ENCODE results near the gene EYS. TPM values are rescaled to one million over a fixed set of nuclear protein-coding genes. Genes with fewer than 3 reads are reported as not detected.

Gene EYS
- total RNA-seq, 4 donors from 2014 or later, result under 0.01 TPM; not detected in 3

DNA sequence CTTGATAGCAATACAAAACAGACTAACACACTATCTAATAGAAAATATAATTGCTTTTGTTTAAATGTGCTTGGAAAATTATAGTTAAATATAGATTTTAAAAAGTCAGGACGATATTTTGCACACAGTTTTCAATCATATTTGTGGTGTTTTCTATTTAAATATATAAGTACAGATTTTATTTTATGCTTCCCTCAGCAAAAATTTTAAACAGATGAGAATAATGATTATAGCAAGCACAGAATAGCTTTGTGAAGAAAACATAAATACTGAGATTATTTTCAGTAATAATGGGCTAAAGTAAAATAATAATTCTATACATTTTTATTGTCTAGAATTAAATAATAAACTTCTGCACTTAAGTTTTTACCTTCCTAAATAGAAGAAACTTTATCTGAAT, 1262.0 kb downstream of the EYS start:
- TF ChIP-seq POLR2A (IDR thresholded peaks at IDR 0.05; ENCODE audit: low read depth) (no peak), POLR2AphosphoS5 (IDR thresholded peaks at IDR 0.05) (no peak), EP300 (IDR thresholded peaks at IDR 0.05) (no peak), CTCF (IDR thresholded peaks at IDR 0.05) (no peak)
- no peak overlapping the region for H3K4me3 ChIP-seq
- peaks cover 0 to 9% (median 0%) of the 10 kb centered on the region in 4 donors for H3K9me3 ChIP-seq
- no peaks in the 10 kb centered on the region for H3K36me3 ChIP-seq
- intact Hi-C loops (cut with DNase I), result no loop called here
- no peaks in the 10 kb centered on the region for H3K27me3 ChIP-seq
- no peak overlapping the region for H3K27ac ChIP-seq (replicated peaks in 1 of 4)
- DNase-seq (ENCODE audit: extremely low spot score), result no peak
- 57% methylated on average over 1 of the region's 1 CpG for WGBS
- H3K4me1 ChIP-seq, result no peaks in the 10 kb centered on the region

DNA sequence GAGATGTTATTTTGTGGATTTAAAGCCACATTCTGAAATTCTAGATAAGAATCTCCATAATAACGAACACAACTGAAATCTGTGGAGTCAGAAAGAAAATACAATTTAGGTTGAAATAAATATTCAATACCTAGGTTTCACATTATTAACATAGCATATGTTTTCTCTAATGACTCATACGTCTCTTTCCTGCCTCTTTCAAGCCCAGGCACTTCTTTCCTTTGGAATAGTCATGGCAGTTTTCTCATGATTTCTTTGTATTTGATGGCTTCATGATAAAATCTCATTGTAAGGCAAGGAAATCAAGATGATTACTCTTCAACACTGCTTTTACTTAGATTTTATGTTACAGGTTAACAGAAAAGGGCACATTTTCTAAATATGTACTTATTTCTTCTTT, 1267.8 kb downstream of the EYS start:
- 71% methylated on average over 2 of the region's 2 CpGs for WGBS
- no peaks in the 10 kb centered on the region for H3K36me3 ChIP-seq
- no peak for DNase-seq (ENCODE audit: extremely low spot score)

DNA sequence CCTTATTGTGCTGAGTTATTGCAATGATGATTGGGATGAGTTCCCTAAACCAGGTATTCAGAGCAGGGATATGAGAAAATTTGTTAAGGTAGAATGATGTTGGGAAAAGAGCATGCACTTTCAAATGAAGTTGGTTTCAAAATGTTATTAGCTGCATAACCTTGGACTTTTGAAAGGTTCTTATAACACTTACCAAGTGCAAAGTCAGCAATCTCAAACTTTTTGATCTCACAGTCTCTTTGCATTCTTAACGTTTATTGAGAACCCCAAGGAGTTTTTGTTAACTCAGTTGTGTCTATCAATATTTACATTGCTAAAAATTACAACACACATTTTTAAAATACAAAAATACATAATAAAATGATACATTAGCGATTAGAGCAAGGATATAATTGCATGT, 1269.0 kb downstream of the EYS start:
- H3K36me3 ChIP-seq, result no peaks in the 10 kb centered on the region
- H3K4me1 ChIP-seq, result no peaks in the 10 kb centered on the region
- intact Hi-C loops (cut with DNase I), result no loop called here
- TF ChIP-seq POLR2AphosphoS5 (IDR thresholded peaks at IDR 0.05) (no peak), POLR2A (IDR thresholded peaks at IDR 0.05; ENCODE audit: low read depth) (no peak), CTCF (IDR thresholded peaks at IDR 0.05) (no peak), EP300 (IDR thresholded peaks at IDR 0.05) (no peak)
- no peaks in the 10 kb centered on the region for H3K27me3 ChIP-seq
- H3K9me3 ChIP-seq, result peaks cover 0 to 9% (median 0%) of the 10 kb centered on the region in 4 donors
- H3K4me3 ChIP-seq, result no peak overlapping the region
- WGBS, result 79% methylated on average over 2 of the region's 2 CpGs
- no peak overlapping the region for H3K27ac ChIP-seq (replicated peaks in 1 of 4)
- DNase-seq (ENCODE audit: extremely low spot score), result no peak

More for the DNA sequence above, 1267.8 kb downstream of the EYS start:
- intact Hi-C loops (cut with DNase I), result no loop called here
- H3K4me3 ChIP-seq, result no peak overlapping the region
- H3K27ac ChIP-seq (replicated peaks in 1 of 4), result no peak overlapping the region
- TF ChIP-seq EP300 (IDR thresholded peaks at IDR 0.05) (no peak), POLR2AphosphoS5 (IDR thresholded peaks at IDR 0.05) (no peak), POLR2A (IDR thresholded peaks at IDR 0.05; ENCODE audit: low read depth) (no peak), CTCF (IDR thresholded peaks at IDR 0.05) (no peak)
- H3K9me3 ChIP-seq, result peaks cover 0 to 9% (median 0%) of the 10 kb centered on the region in 4 donors
- H3K27me3 ChIP-seq, result no peaks in the 10 kb centered on the region
- no peaks in the 10 kb centered on the region for H3K4me1 ChIP-seq

DNA sequence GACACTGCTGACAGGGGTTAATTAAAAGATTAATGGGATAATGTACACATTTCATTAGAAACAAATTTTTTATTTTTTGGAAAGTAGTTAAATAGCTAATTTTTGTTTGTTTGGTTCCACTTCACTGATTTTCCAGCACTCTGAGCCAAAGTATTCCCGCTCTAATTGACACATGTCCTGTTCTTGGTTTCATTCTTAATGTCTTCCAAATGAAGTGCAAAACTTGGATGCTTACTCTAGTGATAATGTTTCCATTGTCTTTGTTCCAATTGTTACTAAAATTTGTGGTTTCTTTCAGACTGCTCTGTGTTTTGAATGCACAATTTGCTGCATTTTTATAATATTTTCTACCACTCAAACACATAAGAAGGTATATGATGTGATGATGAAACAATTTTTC, 1277.1 kb downstream of the EYS start:
- 77% methylated on average over 1 of the region's 1 CpG for WGBS
- no peaks in the 10 kb centered on the region for H3K27me3 ChIP-seq
- no peaks in the 10 kb centered on the region for H3K9me3 ChIP-seq
- no peaks in the 10 kb centered on the region for H3K4me1 ChIP-seq
- no peak for DNase-seq (ENCODE audit: extremely low spot score)
- H3K4me3 ChIP-seq, result no peak overlapping the region
- intact Hi-C loops (cut with DNase I), result no loop called here
- no peaks in the 10 kb centered on the region for H3K36me3 ChIP-seq
- no peak for TF ChIP-seq POLR2A (IDR thresholded peaks at IDR 0.05; ENCODE audit: low read depth)
- TF ChIP-seq POLR2AphosphoS5 (IDR thresholded peaks at IDR 0.05), result no peak
- TF ChIP-seq EP300 (IDR thresholded peaks at IDR 0.05), result no peak
- no peak for TF ChIP-seq CTCF (IDR thresholded peaks at IDR 0.05)
- no peak overlapping the region for H3K27ac ChIP-seq (replicated peaks in 1 of 4)

GRCh38 chr6:64428186-64428585, 1278.8 kb downstream of the EYS start:
- Histone ChIP-seq H3K27me3 (no peaks in the 10 kb centered on the region), H3K27ac (replicated peaks in 1 of 4) (no peak overlapping the region), H3K4me1 (no peaks in the 10 kb centered on the region), H3K36me3 (no peaks in the 10 kb centered on the region), H3K9me3 (no peaks in the 10 kb centered on the region), H3K4me3 (no peak overlapping the region)
- 68% methylated on average over 1 of the region's 1 CpG for WGBS
- DNase-seq (ENCODE audit: extremely low spot score), result no peak
- TF ChIP-seq POLR2A (IDR thresholded peaks at IDR 0.05; ENCODE audit: low read depth) (no peak), CTCF (IDR thresholded peaks at IDR 0.05) (no peak), POLR2AphosphoS5 (IDR thresholded peaks at IDR 0.05) (no peak), EP300 (IDR thresholded peaks at IDR 0.05) (no peak)
- intact Hi-C loops (cut with DNase I), result no loop called here
